Kidney epithelial cell (primary cell): ENCODE measurements around the gene ENTPD6. TPM values are rescaled to one million over a fixed set of nuclear protein-coding genes. Genes with fewer than 3 reads are reported as not detected.

ENCODE experiments used
- DNase-seq: peaks from one replicate; pipeline ENCODE4 v3.0.0-alpha.2; 2010; ENCODE audit warnings: low read depth
- H3K27me3 ChIP-seq: 2 replicates; pipeline ENCODE4 v1.6.0; 2011; ENCODE audit warnings: low read length; ENCODE audit not compliant: control insufficient read depth, insufficient read depth
- H3K36me3 ChIP-seq: 2 replicates; pipeline ENCODE4 v1.5.1; 2011; ENCODE audit warnings: low read length; ENCODE audit not compliant: control insufficient read depth, insufficient read depth
- H3K4me3 ChIP-seq: 2 replicates; pipeline ENCODE4 v1.5.1; 2011; ENCODE audit warnings: low read depth, mild to moderate bottlenecking, control low read depth, low read length
- total RNA-seq: library from RNA; depleted of rRNA; stranded (reverse); fragments of >200 nt; gene quantifications from 2 replicates; pipeline ENCODE4 v1.2.3, GENCODE V29; 2015
- TF ChIP-seq, protein P1 (sequence below): IDR thresholded peaks from 2 replicates; pipeline ENCODE4 v1.5.1; 2011; ENCODE audit warnings: mild to moderate bottlenecking, moderate library complexity, low read length, control low read depth, inconsistent platforms; ENCODE audit not compliant: insufficient read depth, poor library complexity, severe bottlenecking

ENTPD6 gene
- total RNA-seq, 1 donor from 2014 or later, result 80.1 TPM

DNA sequence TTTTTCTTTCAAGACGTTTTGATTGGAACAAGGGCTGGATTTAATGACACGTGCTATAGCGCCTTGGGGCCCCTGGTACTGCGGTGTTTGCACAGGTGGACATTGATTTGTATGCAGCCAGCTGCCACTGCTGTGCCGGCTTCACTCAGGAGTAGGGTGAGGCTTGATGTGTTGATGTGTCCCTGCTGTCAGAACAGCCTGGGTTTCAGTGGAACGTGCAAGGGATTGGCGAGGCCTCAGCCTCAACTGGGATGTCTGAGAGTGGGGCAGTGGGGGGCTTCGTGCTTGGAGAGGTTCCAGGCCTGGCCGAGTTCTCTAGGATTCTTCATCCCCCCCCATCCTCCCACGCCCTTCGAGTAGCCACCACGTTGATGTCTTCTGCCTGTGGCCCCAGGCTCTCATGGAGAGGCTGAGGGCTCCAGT is 75.3 kb downstream of the ENTPD6 start:
- TF ChIP-seq, protein P1, sequence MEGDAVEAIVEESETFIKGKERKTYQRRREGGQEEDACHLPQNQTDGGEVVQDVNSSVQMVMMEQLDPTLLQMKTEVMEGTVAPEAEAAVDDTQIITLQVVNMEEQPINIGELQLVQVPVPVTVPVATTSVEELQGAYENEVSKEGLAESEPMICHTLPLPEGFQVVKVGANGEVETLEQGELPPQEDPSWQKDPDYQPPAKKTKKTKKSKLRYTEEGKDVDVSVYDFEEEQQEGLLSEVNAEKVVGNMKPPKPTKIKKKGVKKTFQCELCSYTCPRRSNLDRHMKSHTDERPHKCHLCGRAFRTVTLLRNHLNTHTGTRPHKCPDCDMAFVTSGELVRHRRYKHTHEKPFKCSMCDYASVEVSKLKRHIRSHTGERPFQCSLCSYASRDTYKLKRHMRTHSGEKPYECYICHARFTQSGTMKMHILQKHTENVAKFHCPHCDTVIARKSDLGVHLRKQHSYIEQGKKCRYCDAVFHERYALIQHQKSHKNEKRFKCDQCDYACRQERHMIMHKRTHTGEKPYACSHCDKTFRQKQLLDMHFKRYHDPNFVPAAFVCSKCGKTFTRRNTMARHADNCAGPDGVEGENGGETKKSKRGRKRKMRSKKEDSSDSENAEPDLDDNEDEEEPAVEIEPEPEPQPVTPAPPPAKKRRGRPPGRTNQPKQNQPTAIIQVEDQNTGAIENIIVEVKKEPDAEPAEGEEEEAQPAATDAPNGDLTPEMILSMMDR, result no peak
- Histone ChIP-seq H3K4me3 (no peak overlapping the region), H3K27me3 (no peaks in the 10 kb centered on the region), H3K36me3 (peaks cover 2% of the 10 kb centered on the region)
- no peak for DNase-seq

DNA sequence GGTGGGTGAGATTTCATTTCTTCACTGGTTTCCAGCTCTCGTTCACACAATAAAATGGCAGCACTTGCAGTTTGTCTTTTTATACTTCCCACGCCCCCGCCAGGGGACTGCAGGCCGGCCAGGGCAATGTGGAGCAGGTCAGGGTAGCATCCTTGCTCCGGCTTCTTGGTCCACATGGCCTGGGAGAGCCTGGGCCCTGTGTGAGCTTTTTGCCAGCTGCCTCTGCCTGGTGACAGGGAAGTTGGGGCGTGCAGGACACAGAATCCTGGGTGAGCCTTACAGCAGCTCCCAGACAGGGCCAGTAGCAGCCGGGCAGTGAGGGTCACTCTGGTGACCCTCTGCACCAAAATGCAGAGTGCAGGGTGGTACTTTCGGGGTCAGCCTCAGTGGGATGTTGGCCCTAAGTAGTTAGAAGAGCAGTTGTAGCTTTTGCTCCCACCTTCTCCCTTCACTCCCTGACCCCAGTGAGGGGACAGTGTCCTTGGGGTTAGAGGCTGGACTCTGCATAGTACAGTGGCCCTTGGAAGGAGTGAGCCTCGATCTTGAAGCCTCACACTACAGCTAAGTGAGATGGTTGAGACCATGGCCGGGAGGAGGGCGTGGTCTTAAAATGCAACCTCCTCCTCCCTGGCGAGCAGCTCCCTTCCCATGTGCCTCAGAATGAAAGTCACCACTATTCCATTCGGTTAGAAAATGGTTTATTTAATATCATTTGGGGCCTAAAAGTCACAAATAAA is 76.1 kb downstream of the ENTPD6 start:
- DNase-seq, result no peak
- Histone ChIP-seq H3K4me3 (no peak overlapping the region), H3K36me3 (peaks cover 2% of the 10 kb centered on the region), H3K27me3 (no peaks in the 10 kb centered on the region)
- TF ChIP-seq, protein P1, result no peak

DNA sequence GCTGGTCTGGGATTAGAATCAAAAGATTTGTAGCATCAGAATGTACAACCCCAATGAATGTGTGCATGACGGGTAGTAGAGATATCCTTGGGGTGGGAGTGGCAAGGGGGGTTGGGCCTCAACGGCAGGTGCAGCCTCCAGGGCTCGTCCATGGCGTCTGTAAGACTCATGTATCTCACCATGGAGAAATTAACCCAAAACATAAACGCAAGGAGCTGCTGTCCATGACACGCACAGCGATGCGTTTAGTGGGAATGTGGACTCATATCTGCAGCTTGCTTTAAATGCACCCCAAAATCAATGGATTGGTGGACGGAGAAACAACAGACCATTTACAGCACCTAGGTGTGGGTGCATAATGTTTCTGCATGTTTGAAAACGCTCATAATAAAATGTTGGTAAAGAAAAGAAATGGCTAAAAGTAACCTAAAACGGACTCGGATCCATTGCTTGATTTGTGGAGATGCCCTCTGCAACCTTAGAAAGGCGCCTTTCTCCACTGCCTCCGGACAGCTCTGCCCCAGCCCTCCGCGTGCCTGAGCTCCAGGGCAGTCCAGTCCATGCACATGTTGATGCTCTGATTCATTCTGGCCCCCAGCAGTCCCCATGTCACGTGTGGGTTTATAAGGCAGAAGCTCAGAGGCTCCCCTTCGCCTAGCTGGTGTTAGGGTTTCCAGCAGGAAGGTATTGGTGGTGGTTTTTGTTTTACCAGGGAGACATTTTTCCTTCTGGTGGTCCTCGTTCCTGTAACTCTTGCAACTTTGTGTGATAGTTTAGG is 76.9 kb downstream of the ENTPD6 start:
- Histone ChIP-seq H3K36me3 (peaks cover 4% of the 10 kb centered on the region), H3K4me3 (no peak overlapping the region), H3K27me3 (no peaks in the 10 kb centered on the region)
- no peak for DNase-seq
- TF ChIP-seq, protein P1, result no peak

DNA sequence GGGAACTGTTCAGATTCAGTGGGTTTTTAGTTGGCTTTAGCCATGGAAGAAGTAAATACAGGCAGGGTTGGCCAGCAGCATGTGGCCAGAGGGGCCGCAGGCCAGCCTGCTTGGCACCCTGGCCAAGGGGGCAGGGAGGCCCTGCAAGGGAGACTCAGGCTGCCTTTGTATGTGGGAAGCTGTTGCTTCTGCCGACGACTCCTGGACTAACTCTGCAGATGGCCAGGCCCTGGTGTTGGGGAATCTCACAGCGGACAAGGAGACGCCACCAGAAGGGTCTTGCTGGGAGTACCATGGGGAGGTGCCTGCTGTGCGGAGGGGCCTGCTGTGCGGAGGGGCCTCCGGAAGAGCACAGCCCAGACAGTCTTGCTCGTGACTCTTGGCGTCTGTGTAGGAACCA is 77.5 kb downstream of the ENTPD6 start:
- peaks cover 4% of the 10 kb centered on the region for H3K36me3 ChIP-seq

DNA sequence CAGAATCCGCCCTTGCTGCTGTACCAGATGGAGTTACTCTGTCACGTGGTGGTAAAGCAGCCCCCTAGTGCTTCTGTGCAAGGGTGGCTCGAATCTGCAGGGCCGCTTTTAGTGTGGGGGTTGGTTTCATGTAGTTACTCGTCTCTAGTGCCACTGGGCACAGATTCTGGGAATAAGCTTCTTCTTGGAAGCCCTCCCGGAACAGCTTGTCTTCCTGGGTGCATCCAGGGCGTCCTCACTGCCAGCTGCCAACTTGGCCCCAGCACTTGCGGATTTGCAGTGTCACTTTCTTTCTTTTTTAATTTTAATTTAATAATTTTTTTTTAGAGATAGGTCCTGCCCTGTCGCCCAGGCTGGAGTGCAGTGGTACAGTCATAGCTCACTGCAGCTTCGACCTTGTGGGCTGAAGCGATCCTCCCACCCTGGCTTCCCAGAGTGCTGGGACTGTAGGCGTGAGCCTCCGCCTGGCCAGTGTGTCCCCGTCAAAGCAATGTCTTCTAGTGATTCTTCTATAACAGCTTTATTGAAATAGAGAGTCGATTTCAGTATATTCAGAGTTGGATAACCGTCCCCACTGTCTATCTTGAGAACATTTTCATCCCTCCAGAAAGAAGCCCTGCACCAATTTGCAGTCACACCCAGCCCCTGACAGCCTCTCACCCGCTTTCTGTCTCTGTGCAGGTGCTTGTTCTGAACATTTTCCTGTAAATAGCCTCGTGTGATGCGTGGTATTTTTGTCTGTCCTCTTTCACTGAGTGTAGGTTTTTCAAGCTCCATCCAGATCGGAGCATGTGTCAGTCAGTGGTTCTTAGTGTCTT is 78.2 kb downstream of the ENTPD6 start:
- TF ChIP-seq, protein P1, result no peak
- no peak for DNase-seq

More for the DNA sequence above, 77.5 kb downstream of the ENTPD6 start:
- TF ChIP-seq, protein P1, result no peak
- no peak for DNase-seq
- Histone ChIP-seq H3K4me3 (no peak overlapping the region), H3K27me3 (no peaks in the 10 kb centered on the region)

More for the DNA sequence above, 78.2 kb downstream of the ENTPD6 start:
- Histone ChIP-seq H3K36me3 (peaks cover 4% of the 10 kb centered on the region), H3K4me3 (no peak overlapping the region), H3K27me3 (no peaks in the 10 kb centered on the region)
